ENCODE results near the gene LYPD6B. TPM values are rescaled to one million over a fixed set of nuclear protein-coding genes. Genes with fewer than 3 reads are reported as not detected.

Gene LYPD6B
- total and polyA plus RNA-seq, 2 experiments from 2014 or later, result 1.7 to 3.6 TPM

DNA sequence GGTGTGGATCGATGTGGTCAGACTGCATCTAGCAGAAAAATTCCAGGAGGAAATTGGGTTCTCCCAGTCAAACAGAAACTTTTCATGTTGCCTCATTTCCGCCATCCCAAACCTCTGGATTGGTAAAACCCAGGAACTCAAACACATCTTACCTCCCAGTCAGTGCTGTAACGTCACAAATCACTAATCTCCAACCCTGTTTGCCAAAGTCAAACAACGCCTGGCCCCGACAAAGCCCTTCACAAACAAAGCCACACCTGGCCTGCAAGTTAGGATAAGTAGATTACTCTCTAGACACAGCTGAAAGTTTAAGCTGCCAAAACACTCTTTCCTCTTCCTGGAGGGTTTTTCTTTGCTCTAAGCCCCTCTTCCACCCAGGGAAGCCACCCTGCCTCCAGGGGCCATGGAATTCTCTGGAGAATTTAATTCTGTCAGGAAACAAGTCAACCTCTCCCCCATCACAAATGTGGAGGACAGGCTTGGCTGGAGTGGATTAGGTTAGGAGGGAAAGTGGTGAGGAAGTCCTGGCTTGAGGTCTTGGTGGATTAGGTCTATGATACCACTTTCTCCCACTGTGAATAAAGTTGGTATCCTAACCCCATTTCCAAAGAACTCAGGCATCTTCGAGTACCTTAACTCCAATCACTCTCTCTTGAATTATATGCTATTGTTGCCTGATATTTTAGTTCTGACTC lies 86.7 kb downstream of the LYPD6B start:
- peaks cover 2% of the 10 kb centered on the region for H3K4me1 Mint-ChIP-seq
- Histone ChIP-seq H3K27me3 (ENCODE audit: insufficient read depth) (no peaks in the 10 kb centered on the region), H3K4me1 (ENCODE audit: insufficient read depth) (no peaks in the 10 kb centered on the region), H3F3A (replicated peaks; ENCODE audit: low read depth) (no peaks in the 10 kb centered on the region), H2AFZ (no peak overlapping the region), H3K27ac (ENCODE audit: low read depth) (no peak overlapping the region), H3K4me3 (no peak overlapping the region), H4K20me1 (replicated peaks; ENCODE audit: insufficient read depth) (no peaks in the 10 kb centered on the region), H3K9me2 (ENCODE audit: insufficient read depth) (no peaks in the 10 kb centered on the region), H3K79me2 (replicated peaks; ENCODE audit: insufficient read depth) (no peaks in the 10 kb centered on the region), H3K36me3 (ENCODE audit: insufficient read depth) (no peaks in the 10 kb centered on the region), H3K4me2 (no peak overlapping the region)
- no peak overlapping the region for H3K27ac Mint-ChIP-seq
- no peak overlapping the region for H3K4me3 Mint-ChIP-seq
- TF ChIP-seq ZNF331 (CRISPR knock-in tag; IDR thresholded peaks at IDR 0.05; ENCODE audit: low read depth) (no peak), EZH2phosphoT487 (IDR thresholded peaks at IDR 0.05; ENCODE audit: unreplicated experiment) (no peak), CTCF (conservative IDR thresholded peaks at IDR 0.05; ENCODE audit: low read depth in 2 of 2) (no peak), STAT1 (IDR thresholded peaks at IDR 0.05; ENCODE audit: unreplicated experiment) (no peak), NANOG (IDR thresholded peaks at IDR 0.05; ENCODE audit: borderline replicate concordance) (no peak), JUNB (IDR thresholded peaks at IDR 0.05; ENCODE audit: unreplicated experiment) (no peak), POLR2AphosphoS5 (IDR thresholded peaks at IDR 0.05; ENCODE audit: low read depth) (no peak), CREB1 (CRISPR knock-in tag; IDR thresholded peaks at IDR 0.05; ENCODE audit: low read depth) (no peak), EZH2 (IDR thresholded peaks at IDR 0.05; ENCODE audit: low read depth, unreplicated experiment) (no peak), ZNF114 (CRISPR knock-in tag; IDR thresholded peaks at IDR 0.05) (no peak)
- TF ChIP-seq, protein P1, sequence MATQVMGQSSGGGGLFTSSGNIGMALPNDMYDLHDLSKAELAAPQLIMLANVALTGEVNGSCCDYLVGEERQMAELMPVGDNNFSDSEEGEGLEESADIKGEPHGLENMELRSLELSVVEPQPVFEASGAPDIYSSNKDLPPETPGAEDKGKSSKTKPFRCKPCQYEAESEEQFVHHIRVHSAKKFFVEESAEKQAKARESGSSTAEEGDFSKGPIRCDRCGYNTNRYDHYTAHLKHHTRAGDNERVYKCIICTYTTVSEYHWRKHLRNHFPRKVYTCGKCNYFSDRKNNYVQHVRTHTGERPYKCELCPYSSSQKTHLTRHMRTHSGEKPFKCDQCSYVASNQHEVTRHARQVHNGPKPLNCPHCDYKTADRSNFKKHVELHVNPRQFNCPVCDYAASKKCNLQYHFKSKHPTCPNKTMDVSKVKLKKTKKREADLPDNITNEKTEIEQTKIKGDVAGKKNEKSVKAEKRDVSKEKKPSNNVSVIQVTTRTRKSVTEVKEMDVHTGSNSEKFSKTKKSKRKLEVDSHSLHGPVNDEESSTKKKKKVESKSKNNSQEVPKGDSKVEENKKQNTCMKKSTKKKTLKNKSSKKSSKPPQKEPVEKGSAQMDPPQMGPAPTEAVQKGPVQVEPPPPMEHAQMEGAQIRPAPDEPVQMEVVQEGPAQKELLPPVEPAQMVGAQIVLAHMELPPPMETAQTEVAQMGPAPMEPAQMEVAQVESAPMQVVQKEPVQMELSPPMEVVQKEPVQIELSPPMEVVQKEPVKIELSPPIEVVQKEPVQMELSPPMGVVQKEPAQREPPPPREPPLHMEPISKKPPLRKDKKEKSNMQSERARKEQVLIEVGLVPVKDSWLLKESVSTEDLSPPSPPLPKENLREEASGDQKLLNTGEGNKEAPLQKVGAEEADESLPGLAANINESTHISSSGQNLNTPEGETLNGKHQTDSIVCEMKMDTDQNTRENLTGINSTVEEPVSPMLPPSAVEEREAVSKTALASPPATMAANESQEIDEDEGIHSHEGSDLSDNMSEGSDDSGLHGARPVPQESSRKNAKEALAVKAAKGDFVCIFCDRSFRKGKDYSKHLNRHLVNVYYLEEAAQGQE (IDR thresholded peaks at IDR 0.05; ENCODE audit: unreplicated experiment), result no peak
- TF ChIP-seq, protein P2, sequence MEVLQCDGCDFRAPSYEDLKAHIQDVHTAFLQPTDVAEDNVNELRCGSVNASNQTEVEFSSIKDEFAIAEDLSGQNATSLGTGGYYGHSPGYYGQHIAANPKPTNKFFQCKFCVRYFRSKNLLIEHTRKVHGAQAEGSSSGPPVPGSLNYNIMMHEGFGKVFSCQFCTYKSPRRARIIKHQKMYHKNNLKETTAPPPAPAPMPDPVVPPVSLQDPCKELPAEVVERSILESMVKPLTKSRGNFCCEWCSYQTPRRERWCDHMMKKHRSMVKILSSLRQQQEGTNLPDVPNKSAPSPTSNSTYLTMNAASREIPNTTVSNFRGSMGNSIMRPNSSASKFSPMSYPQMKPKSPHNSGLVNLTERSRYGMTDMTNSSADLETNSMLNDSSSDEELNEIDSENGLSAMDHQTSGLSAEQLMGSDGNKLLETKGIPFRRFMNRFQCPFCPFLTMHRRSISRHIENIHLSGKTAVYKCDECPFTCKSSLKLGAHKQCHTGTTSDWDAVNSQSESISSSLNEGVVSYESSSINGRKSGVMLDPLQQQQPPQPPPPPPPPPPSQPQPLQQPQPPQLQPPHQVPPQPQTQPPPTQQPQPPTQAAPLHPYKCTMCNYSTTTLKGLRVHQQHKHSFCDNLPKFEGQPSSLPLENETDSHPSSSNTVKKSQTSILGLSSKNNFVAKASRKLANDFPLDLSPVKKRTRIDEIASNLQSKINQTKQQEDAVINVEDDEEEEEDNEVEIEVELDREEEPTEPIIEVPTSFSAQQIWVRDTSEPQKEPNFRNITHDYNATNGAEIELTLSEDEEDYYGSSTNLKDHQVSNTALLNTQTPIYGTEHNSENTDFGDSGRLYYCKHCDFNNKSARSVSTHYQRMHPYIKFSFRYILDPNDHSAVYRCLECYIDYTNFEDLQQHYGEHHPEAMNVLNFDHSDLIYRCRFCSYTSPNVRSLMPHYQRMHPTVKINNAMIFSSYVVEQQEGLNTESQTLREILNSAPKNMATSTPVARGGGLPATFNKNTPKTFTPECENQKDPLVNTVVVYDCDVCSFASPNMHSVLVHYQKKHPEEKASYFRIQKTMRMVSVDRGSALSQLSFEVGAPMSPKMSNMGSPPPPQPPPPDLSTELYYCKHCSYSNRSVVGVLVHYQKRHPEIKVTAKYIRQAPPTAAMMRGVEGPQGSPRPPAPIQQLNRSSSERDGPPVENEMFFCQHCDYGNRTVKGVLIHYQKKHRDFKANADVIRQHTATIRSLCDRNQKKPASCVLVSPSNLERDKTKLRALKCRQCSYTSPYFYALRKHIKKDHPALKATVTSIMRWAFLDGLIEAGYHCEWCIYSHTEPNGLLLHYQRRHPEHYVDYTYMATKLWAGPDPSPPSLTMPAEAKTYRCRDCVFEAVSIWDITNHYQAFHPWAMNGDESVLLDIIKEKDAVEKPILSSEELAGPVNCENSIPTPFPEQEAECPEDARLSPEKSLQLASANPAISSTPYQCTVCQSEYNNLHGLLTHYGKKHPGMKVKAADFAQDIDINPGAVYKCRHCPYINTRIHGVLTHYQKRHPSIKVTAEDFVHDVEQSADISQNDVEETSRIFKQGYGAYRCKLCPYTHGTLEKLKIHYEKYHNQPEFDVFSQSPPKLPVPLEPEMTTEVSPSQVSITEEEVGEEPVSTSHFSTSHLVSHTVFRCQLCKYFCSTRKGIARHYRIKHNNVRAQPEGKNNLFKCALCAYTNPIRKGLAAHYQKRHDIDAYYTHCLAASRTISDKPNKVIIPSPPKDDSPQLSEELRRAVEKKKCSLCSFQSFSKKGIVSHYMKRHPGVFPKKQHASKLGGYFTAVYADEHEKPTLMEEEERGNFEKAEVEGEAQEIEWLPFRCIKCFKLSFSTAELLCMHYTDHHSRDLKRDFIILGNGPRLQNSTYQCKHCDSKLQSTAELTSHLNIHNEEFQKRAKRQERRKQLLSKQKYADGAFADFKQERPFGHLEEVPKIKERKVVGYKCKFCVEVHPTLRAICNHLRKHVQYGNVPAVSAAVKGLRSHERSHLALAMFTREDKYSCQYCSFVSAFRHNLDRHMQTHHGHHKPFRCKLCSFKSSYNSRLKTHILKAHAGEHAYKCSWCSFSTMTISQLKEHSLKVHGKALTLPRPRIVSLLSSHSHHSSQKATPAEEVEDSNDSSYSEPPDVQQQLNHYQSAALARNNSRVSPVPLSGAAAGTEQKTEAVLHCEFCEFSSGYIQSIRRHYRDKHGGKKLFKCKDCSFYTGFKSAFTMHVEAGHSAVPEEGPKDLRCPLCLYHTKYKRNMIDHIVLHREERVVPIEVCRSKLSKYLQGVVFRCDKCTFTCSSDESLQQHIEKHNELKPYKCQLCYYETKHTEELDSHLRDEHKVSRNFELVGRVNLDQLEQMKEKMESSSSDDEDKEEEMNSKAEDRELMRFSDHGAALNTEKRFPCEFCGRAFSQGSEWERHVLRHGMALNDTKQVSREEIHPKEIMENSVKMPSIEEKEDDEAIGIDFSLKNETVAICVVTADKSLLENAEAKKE (CRISPR knock-in tag; IDR thresholded peaks at IDR 0.05), result no peak
- TF ChIP-seq, protein P3, sequence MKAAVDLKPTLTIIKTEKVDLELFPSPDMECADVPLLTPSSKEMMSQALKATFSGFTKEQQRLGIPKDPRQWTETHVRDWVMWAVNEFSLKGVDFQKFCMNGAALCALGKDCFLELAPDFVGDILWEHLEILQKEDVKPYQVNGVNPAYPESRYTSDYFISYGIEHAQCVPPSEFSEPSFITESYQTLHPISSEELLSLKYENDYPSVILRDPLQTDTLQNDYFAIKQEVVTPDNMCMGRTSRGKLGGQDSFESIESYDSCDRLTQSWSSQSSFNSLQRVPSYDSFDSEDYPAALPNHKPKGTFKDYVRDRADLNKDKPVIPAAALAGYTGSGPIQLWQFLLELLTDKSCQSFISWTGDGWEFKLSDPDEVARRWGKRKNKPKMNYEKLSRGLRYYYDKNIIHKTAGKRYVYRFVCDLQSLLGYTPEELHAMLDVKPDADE (IDR thresholded peaks at IDR 0.05), result no peak
- H3K36me3 Mint-ChIP-seq (ENCODE audit: low read depth), result no peaks in the 10 kb centered on the region
- DNase-seq (ENCODE audit: low spot score) (peak; percentile 21), ATAC-seq (peak; percentile 64)
- no peaks in the 10 kb centered on the region for H3K27me3 Mint-ChIP-seq (ENCODE audit: insufficient read depth, low read depth, poor library complexity)
- no peaks in the 10 kb centered on the region for H3K9me3 Mint-ChIP-seq
